ENCODE data around the gene KCNA2. TPM values are rescaled to one million over a fixed set of nuclear protein-coding genes. Genes with fewer than 3 reads are reported as not detected.
A peak's percentile ranks its signal among the peaks of the same experiment; 100 is the strongest.

KCNA2 gene
- total RNA-seq, 1 donor from 2014 or later, result 1.8 TPM

DNA sequence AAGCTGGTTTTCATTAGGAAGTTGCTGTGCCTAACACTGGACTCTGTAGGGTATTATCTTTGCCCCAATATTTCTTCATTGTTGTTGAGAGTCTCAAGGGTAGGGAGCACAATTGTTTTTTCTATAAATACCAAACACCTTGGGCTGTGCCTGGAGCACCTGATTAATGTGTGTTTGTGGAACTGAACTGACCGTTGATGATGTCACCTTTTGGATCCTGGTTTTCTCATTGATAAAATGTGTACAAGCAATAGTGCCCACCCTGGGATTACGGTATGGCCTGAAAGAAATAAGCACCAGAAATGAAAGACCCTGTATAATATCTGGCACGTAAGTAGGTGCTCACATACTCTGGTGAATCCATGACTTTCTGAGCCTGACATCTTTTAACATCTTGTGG lies 39.3 kb downstream of the KCNA2 start:
- no peak for DNase-seq (ENCODE audit: low spot score)

DNA sequence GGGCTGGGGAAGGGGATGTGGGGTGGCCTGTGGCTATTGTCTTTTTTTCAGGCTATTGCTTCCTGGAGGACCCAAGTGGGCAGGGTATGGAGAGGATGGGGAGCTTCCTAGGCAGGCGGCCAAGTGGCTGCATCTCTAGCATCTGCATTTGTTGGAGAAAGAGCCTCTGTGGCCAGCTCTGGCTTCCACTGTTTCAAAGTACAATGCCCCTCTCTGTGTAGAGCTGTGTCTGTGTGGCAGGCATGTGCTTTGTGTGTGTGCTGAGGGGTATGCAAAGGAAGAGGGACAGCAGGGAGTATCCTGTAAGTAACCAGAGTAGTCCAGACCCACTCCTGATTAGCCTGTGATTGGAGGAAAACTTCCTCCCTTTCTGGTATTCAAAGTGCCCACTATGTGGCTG lies 40.6 kb downstream of the KCNA2 start:
- DNase-seq (ENCODE audit: low spot score), result no peak

DNA sequence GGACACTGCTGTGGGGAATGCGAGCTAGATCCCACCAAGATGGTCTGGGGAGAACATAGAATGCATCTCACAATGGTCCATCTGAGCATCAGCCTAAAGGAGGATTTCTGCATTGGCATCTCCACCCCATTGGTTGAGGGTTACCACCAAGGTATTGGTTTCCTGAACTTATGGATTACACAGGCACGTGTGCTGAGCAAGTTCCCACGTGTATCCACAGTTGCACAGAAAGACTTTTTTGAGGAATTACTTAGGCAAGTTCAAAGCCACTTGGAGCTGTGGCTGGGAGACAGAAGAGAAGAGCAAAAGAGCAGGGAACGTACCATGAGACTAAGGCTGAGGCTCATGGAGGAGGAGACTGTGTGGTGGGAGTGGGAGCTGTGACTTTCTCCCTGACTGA lies 43.1 kb downstream of the KCNA2 start:
- no peak for DNase-seq (ENCODE audit: low spot score)

DNA sequence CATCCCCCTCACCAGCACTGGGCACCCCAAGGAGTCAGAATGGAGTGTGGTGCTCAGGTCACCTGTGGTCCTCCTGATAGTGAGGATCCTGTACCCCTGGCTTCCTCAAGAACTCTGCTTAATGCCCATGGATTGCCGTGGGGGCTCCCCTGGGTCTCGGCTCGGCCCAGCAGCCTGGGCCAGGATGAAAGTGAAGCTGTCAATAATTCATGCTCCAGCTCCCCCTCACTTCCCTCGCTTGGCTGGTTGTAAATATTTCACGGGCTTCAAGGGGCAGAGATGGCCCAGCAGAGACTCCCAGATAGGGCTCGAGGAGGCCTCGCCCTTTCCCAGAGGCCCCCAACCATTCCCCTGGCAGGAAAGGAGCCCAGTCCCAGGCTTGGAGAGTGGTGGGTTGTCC lies 44.6 kb downstream of the KCNA2 start:
- DNase-seq (ENCODE audit: low spot score), result no peak

DNA sequence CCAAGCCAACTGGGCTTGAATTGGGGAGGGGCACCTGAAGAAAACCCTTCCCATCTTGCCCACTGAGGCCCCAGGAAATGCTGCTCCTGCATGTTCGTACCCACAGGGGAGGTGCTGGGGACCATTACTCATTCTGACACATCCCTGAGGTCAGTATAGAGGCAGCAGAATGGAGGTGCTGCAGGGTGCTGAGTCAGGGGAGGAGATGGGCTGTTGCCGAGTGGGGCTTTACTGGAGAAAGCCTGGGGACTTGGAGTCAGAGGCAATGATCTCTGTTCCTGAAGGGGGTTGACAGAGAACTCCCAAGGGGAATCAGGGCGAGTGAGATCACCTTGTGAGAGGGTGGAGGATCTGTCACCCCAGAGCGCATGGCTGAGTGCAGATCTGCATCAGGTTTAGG lies 47.0 kb downstream of the KCNA2 start:
- no peak for DNase-seq (ENCODE audit: low spot score)

DNA sequence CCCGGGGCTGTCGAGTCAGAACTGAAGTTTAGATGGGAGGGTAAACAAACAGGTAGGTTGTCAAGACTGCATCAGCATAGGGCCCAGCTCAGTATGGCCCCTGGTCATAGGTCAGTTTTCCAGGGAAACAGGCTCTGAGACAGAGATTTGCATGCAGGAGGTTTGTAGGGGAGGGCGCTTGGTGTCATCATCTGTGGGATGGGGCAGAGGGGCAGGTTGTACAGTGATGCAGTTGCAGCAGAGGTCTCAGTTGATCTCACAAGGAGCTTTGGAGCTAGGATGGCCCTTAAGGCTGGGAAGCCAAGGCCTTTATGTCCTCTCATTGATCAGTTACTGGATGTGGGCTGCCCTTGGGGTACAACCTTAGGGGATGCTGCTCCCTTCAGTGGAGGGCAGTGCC lies 48.7 kb downstream of the KCNA2 start:
- DNase-seq (ENCODE audit: low spot score), result no peak

DNA sequence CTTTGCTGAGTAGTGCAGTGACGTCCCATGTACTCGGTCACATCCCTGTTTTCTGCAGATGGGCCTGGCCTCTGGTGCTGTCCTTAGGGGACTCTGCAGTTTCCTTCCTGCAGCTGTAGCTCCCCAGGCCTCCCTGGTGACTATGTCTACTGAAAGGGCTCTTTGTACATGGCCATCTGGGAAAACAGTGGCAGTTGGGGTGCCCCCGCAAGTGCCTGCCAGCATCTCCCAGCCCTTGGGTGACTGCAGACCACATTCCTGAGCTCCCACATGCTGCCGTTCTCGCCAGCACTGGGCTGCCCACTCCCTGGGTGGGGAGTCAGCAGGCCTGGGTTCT lies 49.7 kb downstream of the KCNA2 start:
- no peak for DNase-seq (ENCODE audit: low spot score)

DNA sequence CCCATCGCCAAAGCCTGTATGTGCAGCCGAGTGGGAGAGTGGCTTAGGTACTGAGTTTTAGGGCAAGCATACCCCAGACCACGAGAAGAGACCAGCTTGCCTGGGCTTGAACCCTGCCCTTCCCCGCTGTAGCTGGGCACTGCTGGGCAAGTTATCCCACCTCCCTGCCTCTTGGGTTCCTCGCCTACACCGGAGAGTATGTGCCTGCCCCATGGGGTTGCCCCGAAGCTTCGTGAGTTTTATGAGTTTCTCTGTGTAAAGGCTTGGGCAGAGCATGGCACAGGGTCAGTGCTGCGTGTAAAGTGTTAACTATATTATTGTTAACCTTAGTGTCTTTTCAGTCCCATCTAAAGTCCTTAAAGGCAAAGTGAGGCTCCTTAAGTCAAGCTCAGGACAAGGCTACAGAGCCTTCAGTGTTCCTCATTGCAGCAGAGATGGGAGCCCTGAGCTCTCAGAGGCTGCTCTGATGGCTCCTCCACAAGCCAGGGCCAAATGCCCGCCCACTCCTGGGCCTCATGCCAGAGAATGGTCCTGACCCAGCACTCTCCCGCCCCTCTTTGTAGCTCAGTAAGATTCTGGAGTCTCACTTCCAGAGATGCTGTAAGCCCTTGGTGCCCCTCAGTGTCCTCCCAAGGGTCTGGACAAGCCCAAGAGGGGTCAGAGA lies 50.2 kb downstream of the KCNA2 start:
- no peak for DNase-seq (ENCODE audit: low spot score)

DNA sequence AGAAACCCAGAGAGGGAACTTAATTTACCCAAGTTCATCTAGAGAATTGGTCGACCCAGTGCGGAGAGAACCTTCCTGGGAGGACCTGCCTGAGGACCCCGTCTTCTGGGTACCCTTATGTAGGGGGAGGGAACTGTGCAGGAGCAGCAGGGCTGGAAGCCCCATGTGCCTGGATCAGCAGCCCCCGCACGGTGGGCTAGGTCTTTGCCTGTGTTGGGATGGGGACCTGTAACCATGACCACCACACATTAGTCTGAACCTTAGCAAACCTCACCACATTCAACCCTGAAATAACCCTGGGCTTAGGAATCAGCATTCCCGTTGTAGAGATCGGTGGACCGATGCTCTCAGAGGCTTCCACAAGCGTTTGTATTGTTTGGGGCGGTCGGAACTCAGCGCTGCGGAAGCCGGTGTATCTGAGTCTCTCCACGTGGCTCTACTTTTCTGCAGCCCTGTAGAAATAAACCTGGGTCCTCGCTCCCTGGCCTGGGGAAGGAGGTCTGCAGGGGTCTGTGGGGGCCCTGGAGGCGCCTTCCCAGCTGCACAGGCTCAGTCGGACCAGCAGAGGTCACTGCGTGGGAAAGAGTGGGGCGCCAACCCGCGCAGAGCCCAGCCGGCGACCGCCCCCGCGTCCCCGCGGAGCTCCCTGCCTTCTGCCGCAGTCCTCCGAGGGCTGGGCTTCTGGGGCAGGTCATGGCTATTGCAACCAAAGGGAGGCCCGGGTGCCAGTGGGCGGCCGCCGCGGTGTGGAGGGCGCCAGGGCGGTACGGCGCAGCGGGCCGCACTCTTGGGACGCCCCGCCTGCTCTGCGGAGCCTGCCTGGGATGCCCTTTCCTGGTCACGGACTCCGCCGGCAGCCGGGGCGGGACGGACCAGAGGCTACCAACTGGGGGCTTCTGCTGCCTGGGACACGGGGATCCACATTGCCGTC lies 51.0 kb downstream of the KCNA2 start:
- DNase-seq (ENCODE audit: low spot score), result peak; percentile 21

DNA sequence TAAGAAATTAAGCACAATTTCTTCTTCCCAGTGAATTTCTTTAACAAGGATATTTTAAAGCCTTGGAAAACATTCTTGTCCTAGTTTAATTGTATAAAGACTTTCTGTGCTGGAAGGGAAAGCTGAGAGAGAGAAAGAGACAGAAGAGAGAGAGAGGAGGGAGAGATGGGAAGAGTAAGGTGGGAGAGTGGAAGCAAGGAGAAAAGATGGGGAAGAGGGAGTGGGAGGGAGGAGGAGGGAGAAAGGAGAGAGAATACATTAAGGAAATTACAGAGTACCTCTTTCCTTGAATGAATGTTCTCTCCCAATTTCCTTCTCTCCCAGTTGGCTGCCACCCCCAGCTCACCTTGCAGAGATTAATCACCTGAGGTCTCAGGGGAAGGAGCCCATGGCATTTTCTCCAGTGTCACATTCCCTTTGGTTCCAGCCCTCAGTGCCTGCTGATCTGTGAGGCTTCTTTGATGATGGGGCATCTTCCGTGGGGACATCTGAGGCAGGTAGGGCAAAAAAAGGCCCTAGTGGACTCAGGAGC lies 54.8 kb downstream of the KCNA2 start:
- no peak for DNase-seq (ENCODE audit: low spot score)

DNA sequence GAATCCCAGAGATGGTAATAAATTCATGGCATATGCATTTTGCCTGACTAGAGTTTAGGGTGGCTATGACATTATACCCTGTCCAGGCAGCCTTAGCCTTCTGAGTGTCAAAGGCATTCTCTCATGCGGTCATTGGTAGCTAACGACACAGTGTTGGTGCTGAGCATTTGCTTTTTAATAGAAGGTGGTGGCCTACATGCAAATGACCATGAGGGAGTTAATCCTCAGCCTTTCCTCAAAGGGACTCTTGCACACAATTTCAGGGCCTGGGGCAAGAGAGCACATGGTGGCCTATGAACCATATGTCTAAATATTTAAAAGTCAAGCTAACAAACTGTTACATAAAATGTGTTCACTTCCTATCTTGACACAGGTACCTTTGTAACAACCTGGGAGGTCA lies 56.3 kb downstream of the KCNA2 start:
- no peak for DNase-seq (ENCODE audit: low spot score)

DNA sequence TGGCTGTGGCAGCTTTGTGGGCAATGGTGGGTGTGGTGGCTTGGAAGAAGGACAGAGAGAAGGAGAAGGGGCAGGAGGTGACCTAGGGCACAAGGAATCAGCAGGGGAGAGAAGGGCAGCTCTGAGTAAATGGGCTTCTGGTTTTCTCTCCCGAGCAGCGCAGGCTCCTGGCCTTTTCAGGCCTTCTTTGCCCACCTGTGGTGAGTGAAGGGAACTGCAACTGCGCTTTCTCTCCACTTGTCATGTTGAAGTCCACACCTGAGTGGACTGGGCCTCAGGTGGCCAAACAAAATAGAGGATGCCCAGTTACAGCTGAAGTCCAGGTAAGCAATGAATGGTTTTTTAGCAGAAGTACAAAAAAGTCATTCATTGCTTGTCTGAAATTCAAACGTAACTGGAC lies 57.8 kb downstream of the KCNA2 start:
- DNase-seq (ENCODE audit: low spot score), result no peak

DNA sequence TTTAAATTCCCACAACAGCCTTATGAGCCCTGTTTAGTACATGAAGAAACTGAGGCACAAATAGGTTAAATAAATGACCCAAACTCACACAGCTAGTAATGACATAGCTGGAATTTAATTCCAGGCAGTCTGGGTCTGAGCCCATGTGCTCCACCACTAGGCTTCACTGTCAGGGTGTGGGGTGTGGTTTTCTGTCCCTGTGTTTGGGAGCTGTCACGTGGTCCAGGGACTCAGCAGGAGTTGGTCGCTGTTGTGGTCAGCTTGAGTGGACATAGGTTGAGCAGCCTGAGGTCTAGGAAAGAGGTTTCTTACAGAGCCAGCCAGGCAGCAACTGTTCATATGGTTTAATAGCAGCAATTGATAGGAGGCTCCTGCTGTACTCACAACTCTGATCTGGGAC lies 59.1 kb downstream of the KCNA2 start:
- DNase-seq (ENCODE audit: low spot score), result no peak

DNA sequence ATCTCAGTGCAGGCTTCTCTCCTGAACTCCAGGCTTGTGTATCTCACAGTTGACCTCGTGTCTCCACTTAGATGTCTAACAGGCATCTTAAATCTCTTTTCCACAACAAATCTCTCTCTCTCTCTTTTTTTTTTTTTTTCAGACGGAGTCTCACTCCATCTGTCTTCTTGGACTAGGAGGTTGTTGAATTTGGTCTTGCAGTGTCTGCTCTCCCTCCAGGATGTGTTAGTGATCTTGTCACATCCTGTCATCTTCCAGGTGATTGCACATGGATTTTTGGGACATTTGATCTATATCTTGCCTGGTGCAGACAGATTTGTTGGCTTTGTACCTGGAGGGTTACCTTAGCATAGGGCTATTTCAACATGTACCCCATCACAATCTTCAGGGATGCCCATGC lies 60.7 kb downstream of the KCNA2 start:
- no peak for DNase-seq (ENCODE audit: low spot score)

DNA sequence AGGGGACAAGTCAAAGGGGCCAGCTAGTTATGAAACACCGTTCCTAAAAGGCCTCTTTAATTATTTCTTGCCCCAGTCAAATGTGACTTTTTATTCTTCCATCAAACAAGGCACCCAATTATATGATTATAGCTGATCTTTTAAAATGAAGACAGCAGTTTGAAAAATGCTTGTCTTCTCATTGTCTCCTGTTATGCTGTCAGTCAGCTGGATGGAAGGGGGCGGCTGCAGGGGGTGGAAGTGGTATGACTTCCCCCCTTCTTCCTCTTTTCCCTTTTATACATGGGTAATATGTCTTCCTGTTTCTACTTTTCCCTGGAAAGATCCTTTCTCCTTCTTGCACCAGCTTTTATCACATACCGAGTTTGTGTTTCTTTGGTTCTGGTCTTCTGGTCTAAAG lies 61.4 kb downstream of the KCNA2 start:
- no peak for DNase-seq (ENCODE audit: low spot score)

Other genes starting within 250 kb of the KCNA2 start
- gene SLC16A4, start 215.3 kb downstream of the KCNA2 start, total RNA-seq, result 52.3 TPM
- 159 TPM for gene LAMTOR5, start 198.7 kb downstream of the KCNA2 start, total RNA-seq
- gene PROK1, start 155.2 kb downstream of the KCNA2 start, total RNA-seq, result 0.40 TPM
- not detected for gene KCNA10, start 87.2 kb downstream of the KCNA2 start, total RNA-seq
- gene KCNA3, start 68.6 kb upstream of the KCNA2 start, total RNA-seq, result 3.5 TPM